WERI-Rb-1 (cell line): ENCODE data around the gene IL36A.

Source experiments
- DNase-seq: peaks from one replicate; pipeline ENCODE4 v3.0.0-alpha.2; 2020
- H3K27ac ChIP-seq: fragments of 250-450 bp; sonication (Bioruptor Pico); 2 replicates; pipeline ENCODE4 v1.5.1; 2020; ENCODE audit warnings: mild to moderate bottlenecking, moderate library complexity
- H3K27me3 ChIP-seq: fragments of 250-450 bp; sonication (Bioruptor Pico); 2 replicates; pipeline ENCODE4 v1.5.1; 2021; ENCODE audit warnings: mild to moderate bottlenecking, low read depth, moderate library complexity; ENCODE audit not compliant: insufficient read depth, severe bottlenecking
- H3K36me3 ChIP-seq: fragments of 250-450 bp; sonication (Bioruptor Pico); 2 replicates; pipeline ENCODE4 v1.5.1; 2020; ENCODE audit warnings: mild to moderate bottlenecking, moderate library complexity
- H3K4me3 ChIP-seq: 2 replicates; pipeline ENCODE4 v1.5.1; 2011; ENCODE audit warnings: low read depth, mild to moderate bottlenecking, control low read depth, low read length
- H3K9me3 ChIP-seq: fragments of 250-450 bp; sonication (Bioruptor Pico); 2 replicates; pipeline ENCODE4 v1.5.1; 2021; ENCODE audit warnings: mild to moderate bottlenecking, moderate library complexity; ENCODE audit not compliant: severe bottlenecking
- CTCF ChIP-seq: IDR thresholded peaks from 2 replicates; pipeline ENCODE4 v1.5.1; 2011; ENCODE audit warnings: low read depth, mild to moderate bottlenecking, control low read depth, inconsistent platforms, low read length

The IL36A gene

DNA sequence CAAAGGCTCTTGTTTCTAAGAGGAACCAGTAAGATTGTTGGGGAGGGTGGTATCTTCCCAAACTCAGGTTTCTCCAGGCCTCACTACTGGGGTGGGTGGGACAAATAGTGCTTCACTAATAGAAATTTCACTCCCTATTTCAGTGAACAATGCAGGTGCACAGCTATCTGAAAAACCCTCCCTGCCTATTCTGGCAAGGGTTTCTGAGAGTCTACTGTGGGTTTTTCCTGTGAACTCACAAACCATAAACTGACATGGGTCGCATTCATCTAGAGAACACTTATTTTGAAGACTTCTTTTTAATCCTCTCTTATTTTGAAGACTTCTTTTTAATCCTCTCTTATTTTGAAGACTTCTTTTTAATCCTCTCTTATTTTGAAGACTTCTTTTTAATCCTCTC is 4.4 kb downstream of the IL36A start:
- no peaks in the 10 kb centered on the region for H3K36me3 ChIP-seq
- H3K27ac ChIP-seq: no peak overlapping the region
- H3K4me3 ChIP-seq: no peak overlapping the region
- H3K9me3 ChIP-seq: no peaks in the 10 kb centered on the region
- no peak for TF ChIP-seq CTCF
- no peak for DNase-seq
- no peaks in the 10 kb centered on the region for H3K27me3 ChIP-seq

GRCh38 chr2:113010088-113010487 is 4.8 kb downstream of the IL36A start:
- Histone ChIP-seq H3K36me3 (no peaks in the 10 kb centered on the region), H3K27me3 (no peaks in the 10 kb centered on the region), H3K27ac (no peak overlapping the region), H3K4me3 (no peak overlapping the region), H3K9me3 (no peaks in the 10 kb centered on the region)
- no peak for DNase-seq
- TF ChIP-seq CTCF: no peak

DNA sequence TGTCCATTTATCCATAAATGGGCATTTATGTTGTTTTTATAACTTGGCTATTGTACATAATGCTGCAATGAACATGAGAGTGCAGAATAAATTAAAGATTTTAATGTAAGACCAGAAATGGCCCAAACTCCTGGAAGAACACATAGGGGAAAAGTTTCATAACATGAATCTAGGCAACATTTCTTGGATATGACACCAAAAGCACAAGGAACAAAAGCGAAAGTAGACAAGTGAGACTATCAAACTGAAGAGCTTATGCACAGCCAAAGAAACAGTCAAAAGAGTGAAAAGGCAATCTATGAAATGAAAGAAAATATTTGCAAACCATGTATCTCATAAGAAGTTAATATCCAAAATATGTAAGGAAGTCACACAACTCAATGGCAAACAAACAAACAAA is 5.8 kb downstream of the IL36A start:
- no peak for TF ChIP-seq CTCF
- no peak for DNase-seq
- Histone ChIP-seq H3K36me3 (no peaks in the 10 kb centered on the region), H3K27me3 (no peaks in the 10 kb centered on the region), H3K4me3 (no peak overlapping the region), H3K9me3 (no peaks in the 10 kb centered on the region), H3K27ac (no peak overlapping the region)

GRCh38 chr2:113012436-113013335 is 7.4 kb downstream of the IL36A start:
- Histone ChIP-seq H3K4me3 (no peak overlapping the region), H3K9me3 (no peaks in the 10 kb centered on the region), H3K27ac (no peak overlapping the region), H3K36me3 (no peaks in the 10 kb centered on the region), H3K27me3 (no peaks in the 10 kb centered on the region)
- TF ChIP-seq CTCF: no peak
- DNase-seq: no peak

GRCh38 chr2:113013336-113013661 is 8.0 kb downstream of the IL36A start:
- H3K27ac ChIP-seq: no peak overlapping the region
- TF ChIP-seq CTCF: no peak
- H3K4me3 ChIP-seq: no peak overlapping the region
- no peaks in the 10 kb centered on the region for H3K36me3 ChIP-seq
- no peak for DNase-seq
- no peaks in the 10 kb centered on the region for H3K27me3 ChIP-seq
- H3K9me3 ChIP-seq: no peaks in the 10 kb centered on the region

- no peaks in the 10 kb centered on the region for H3K27me3 ChIP-seq
- TF ChIP-seq CTCF: no peak
- H3K27ac ChIP-seq: no peak overlapping the region
- H3K9me3 ChIP-seq: no peaks in the 10 kb centered on the region
- no peak overlapping the region for H3K4me3 ChIP-seq
- no peaks in the 10 kb centered on the region for H3K36me3 ChIP-seq
- no peak for DNase-seq
These were observed 8.8 kb downstream of the IL36A start for GRCh38 chr2:113014067-113014466.
